Hepatocyte (in vitro differentiated cells): ENCODE data around the gene CT83. TPM values are rescaled to one million over a fixed set of nuclear protein-coding genes. Genes with fewer than 3 reads are reported as not detected.
A peak's percentile ranks its signal among the peaks of the same experiment; 100 is the strongest.

Experiments
- DNase-seq: peaks from one replicate; pipeline ENCODE4 v3.0.0-alpha.2; 2016; ENCODE audit warnings: low spot score
- H2AFZ ChIP-seq: fragments of 200-600 bp; sonication (generic); 2 replicates; pipeline ENCODE4 v1.6.0; 2016; ENCODE audit warnings: antibody characterized with exemption, mild to moderate bottlenecking
- H3K27ac ChIP-seq: fragments of 200-600 bp; sonication (generic); 2 replicates; pipeline ENCODE4 v1.5.1; 2016; ENCODE audit warnings: mild to moderate bottlenecking
- H3K27me3 ChIP-seq: fragments of 200-600 bp; sonication (generic); 2 replicates; pipeline ENCODE4 v1.6.1; 2016
- H3K36me3 ChIP-seq: fragments of 200-600 bp; sonication (generic); replicated peaks from 2 replicates; pipeline ENCODE4 v1.5.1; 2016; ENCODE audit warnings: low read depth; ENCODE audit not compliant: insufficient read depth
- H3K4me1 ChIP-seq: fragments of 200-600 bp; sonication (generic); 2 replicates; pipeline ENCODE4 v1.5.1; 2016; ENCODE audit warnings: mild to moderate bottlenecking, moderate library complexity; ENCODE audit not compliant: insufficient read depth
- H3K4me2 ChIP-seq: fragments of 200-600 bp; sonication (generic); 2 replicates; pipeline ENCODE4 v1.6.0; 2016
- H3K4me3 ChIP-seq: fragments of 200-600 bp; sonication (generic); 2 replicates; pipeline ENCODE4 v1.5.1; 2016; ENCODE audit warnings: mild to moderate bottlenecking
- H3K79me2 ChIP-seq: fragments of 200-600 bp; sonication (generic); 2 replicates; pipeline ENCODE4 v1.6.0; 2017; ENCODE audit warnings: mild to moderate bottlenecking
- H3K9me2 ChIP-seq: fragments of 200-600 bp; sonication (generic); replicated peaks from 2 replicates; pipeline ENCODE4 v1.6.0; 2017; ENCODE audit warnings: mild to moderate bottlenecking; ENCODE audit not compliant: insufficient read depth
- H3K9me3 ChIP-seq: fragments of 200-600 bp; sonication (generic); 2 replicates; pipeline ENCODE4 v1.5.1; 2016; ENCODE audit warnings: low read depth, mild to moderate bottlenecking
- H4K20me1 ChIP-seq: fragments of 200-600 bp; sonication (generic); 2 replicates; pipeline ENCODE4 v1.6.0; 2016; ENCODE audit warnings: mild to moderate bottlenecking; ENCODE audit not compliant: insufficient read depth, poor library complexity, severe bottlenecking
- EZH2 ChIP-seq: fragments of 200-600 bp; sonication (generic); IDR thresholded peaks from 2 replicates; pipeline ENCODE4 v1.6.1; 2016; ENCODE audit warnings: antibody characterized with exemption, mild to moderate bottlenecking, borderline replicate concordance
- EZH2phosphoT487 ChIP-seq: fragments of 200-600 bp; sonication (generic); IDR thresholded peaks from one replicate; pipeline ENCODE4 v1.6.1; 2018; ENCODE audit warnings: antibody characterized with exemption, mild to moderate bottlenecking, low read depth, moderate library complexity; ENCODE audit not compliant: unreplicated experiment, severe bottlenecking
- WGBS: methylation state at CpG from one replicate; pipeline ENCODE4 v1.1.6; 2016; ENCODE audit warnings: low lambda C conversion rate; ENCODE audit errors: missing lambda C conversion rate; 5-methylcytosine and 5-hydroxymethylcytosine counted together
- polyA plus RNA-seq: library from polyadenylated mRNA; unstranded; fragments of >200 nt; fragmentation: Nextera tagmentation; extraction: Ambion mirVana; gene quantifications from 2 replicates; pipeline ENCODE4 v1.2.1, GENCODE V29; 2016
- total RNA-seq: library from RNA; depleted of rRNA; stranded (reverse); fragments of >200 nt; gene quantifications from 2 replicates; pipeline ENCODE4 v1.2.3, GENCODE V29; 2014
- TF ChIP-seq, protein P1 (sequence below): fragments of 200-600 bp; sonication (generic); IDR thresholded peaks from 2 replicates; pipeline ENCODE4 v1.5.1; 2016; ENCODE audit warnings: antibody characterized with exemption, mild to moderate bottlenecking; ENCODE audit not compliant: poor library complexity

Gene CT83
- total and polyA plus RNA-seq, 2 experiments from 2014 or later, result not detected

GRCh38 chrX:116480059-116480458 is 17.3 kb upstream of the CT83 start:
- TF ChIP-seq, protein P1, sequence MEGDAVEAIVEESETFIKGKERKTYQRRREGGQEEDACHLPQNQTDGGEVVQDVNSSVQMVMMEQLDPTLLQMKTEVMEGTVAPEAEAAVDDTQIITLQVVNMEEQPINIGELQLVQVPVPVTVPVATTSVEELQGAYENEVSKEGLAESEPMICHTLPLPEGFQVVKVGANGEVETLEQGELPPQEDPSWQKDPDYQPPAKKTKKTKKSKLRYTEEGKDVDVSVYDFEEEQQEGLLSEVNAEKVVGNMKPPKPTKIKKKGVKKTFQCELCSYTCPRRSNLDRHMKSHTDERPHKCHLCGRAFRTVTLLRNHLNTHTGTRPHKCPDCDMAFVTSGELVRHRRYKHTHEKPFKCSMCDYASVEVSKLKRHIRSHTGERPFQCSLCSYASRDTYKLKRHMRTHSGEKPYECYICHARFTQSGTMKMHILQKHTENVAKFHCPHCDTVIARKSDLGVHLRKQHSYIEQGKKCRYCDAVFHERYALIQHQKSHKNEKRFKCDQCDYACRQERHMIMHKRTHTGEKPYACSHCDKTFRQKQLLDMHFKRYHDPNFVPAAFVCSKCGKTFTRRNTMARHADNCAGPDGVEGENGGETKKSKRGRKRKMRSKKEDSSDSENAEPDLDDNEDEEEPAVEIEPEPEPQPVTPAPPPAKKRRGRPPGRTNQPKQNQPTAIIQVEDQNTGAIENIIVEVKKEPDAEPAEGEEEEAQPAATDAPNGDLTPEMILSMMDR, result no peak
- TF ChIP-seq EZH2 (no peak), EZH2phosphoT487 (no peak)
- Histone ChIP-seq H3K4me3 (no peak overlapping the region), H3K4me2 (no peak overlapping the region), H3K9me3 (no peaks in the 10 kb centered on the region), H3K27ac (no peak overlapping the region), H3K79me2 (no peaks in the 10 kb centered on the region), H3K4me1 (no peaks in the 10 kb centered on the region), H3K36me3 (no peaks in the 10 kb centered on the region), H4K20me1 (no peaks in the 10 kb centered on the region), H3K9me2 (no peaks in the 10 kb centered on the region), H3K27me3 (no peaks in the 10 kb centered on the region), H2AFZ (no peak overlapping the region)
- no peak for DNase-seq
- WGBS, result 81% methylated on average over 2 of the region's 2 CpGs

- no peak for TF ChIP-seq EZH2phosphoT487
- TF ChIP-seq, protein P1, result no peak
- no peak for TF ChIP-seq EZH2
- no peaks in the 10 kb centered on the region for H3K27me3 ChIP-seq
- H3K9me3 ChIP-seq, result no peaks in the 10 kb centered on the region
- WGBS, result 71% methylated on average over 2 of the region's 2 CpGs
- H3K4me1 ChIP-seq, result no peaks in the 10 kb centered on the region
- no peaks in the 10 kb centered on the region for H3K9me2 ChIP-seq
- no peak overlapping the region for H3K27ac ChIP-seq
- no peaks in the 10 kb centered on the region for H4K20me1 ChIP-seq
- H3K36me3 ChIP-seq, result no peaks in the 10 kb centered on the region
- no peak for DNase-seq
- H3K4me2 ChIP-seq, result no peak overlapping the region
- no peak overlapping the region for H2AFZ ChIP-seq
- H3K4me3 ChIP-seq, result no peak overlapping the region
- no peaks in the 10 kb centered on the region for H3K79me2 ChIP-seq
These were observed 13.6 kb downstream of the CT83 start for GRCh38 chrX:116449156-116449555.

GRCh38 chrX:116436358-116436816 is 26.4 kb downstream of the CT83 start, which contains the start of gene SLC6A14:
TSS of gene SLC6A14 (plus strand) at chrX:116436606. CDS start at chrX:116436710, 104 bp downstream.
- H2AFZ ChIP-seq, result no peak within 1 kb of the TSS
- no peaks in the 10 kb centered on the region for H3K27me3 ChIP-seq
- peak; percentile 18 for DNase-seq
- no peak within 1 kb of the TSS for H3K4me2 ChIP-seq
- no peaks in the 10 kb centered on the region for H3K36me3 ChIP-seq
- TF ChIP-seq EZH2 (no peak), EZH2phosphoT487 (no peak)
- TF ChIP-seq, protein P1, result no peak
- H3K4me1 ChIP-seq, result no peaks in the 10 kb centered on the region
- no peaks in the 10 kb centered on the region for H3K9me3 ChIP-seq
- no peaks in the 10 kb centered on the region for H4K20me1 ChIP-seq
- H3K9me2 ChIP-seq, result no peaks in the 10 kb centered on the region
- WGBS, result 72% methylated on average over 9 of the region's 9 CpGs
- H3K27ac ChIP-seq, result no peak within 1 kb of the TSS
- H3K4me3 ChIP-seq, result no peak within 1 kb of the TSS
- no peaks in the 10 kb centered on the region for H3K79me2 ChIP-seq

GRCh38 chrX:116435597-116435996 is 27.2 kb downstream of the CT83 start:
- H2AFZ ChIP-seq, result no peak overlapping the region
- no peaks in the 10 kb centered on the region for H3K27me3 ChIP-seq
- H3K4me3 ChIP-seq, result no peak overlapping the region
- H3K4me2 ChIP-seq, result no peak overlapping the region
- no peak overlapping the region for H3K27ac ChIP-seq
- no peaks in the 10 kb centered on the region for H3K4me1 ChIP-seq
- H3K9me2 ChIP-seq, result no peaks in the 10 kb centered on the region
- no peaks in the 10 kb centered on the region for H3K36me3 ChIP-seq
- TF ChIP-seq, protein P1, result no peak
- no peak for TF ChIP-seq EZH2
- no peak for TF ChIP-seq EZH2phosphoT487
- H3K9me3 ChIP-seq, result no peaks in the 10 kb centered on the region
- H3K79me2 ChIP-seq, result no peaks in the 10 kb centered on the region
- DNase-seq, result no peak
- no peaks in the 10 kb centered on the region for H4K20me1 ChIP-seq
